Measurements from ENCODE around the gene IQSEC1.

IQSEC1 gene

GRCh38 chr3:12924437-12924836 lies 148.8 kb downstream of the IQSEC1 start:
- no peak for DNase-seq

DNA sequence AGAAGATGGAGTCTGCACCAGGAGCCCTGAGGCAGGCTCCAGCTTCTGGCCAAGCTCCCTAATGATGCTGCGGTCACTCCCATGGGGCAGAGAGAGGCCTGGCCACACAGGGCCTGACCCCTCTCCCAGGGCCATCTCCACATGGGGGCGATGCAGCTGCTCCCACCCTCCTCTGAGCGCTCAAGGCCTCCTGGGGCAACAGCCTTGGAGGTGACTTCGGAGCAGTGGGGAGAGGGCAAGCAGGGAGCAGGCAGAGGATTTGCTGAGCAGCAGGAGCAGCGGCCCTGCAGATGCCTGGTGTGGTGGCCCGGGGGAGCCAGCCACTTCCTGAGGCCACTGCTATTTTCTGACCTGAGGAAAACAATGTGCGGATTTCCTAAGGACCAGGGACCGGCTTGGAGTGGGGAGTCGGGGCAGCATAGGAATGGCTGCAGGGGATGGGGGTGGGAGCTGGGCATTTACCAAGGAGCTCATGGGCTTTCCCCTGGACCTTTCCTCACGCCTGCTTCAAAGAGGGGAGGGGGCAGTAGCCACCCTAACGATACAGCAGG lies 150.3 kb downstream of the IQSEC1 start:
- no peak for DNase-seq

- DNase-seq = no peak
Observed at GRCh38 chr3:12922306-12922705, 150.9 kb downstream of the IQSEC1 start.

GRCh38 chr3:12921736-12922135 lies 151.5 kb downstream of the IQSEC1 start:
- no peak for DNase-seq

GRCh38 chr3:12920967-12921366 lies 152.3 kb downstream of the IQSEC1 start:
- no peak for DNase-seq

- DNase-seq = no peak
Observed at GRCh38 chr3:12919205-12919604, 154.0 kb downstream of the IQSEC1 start.

DNA sequence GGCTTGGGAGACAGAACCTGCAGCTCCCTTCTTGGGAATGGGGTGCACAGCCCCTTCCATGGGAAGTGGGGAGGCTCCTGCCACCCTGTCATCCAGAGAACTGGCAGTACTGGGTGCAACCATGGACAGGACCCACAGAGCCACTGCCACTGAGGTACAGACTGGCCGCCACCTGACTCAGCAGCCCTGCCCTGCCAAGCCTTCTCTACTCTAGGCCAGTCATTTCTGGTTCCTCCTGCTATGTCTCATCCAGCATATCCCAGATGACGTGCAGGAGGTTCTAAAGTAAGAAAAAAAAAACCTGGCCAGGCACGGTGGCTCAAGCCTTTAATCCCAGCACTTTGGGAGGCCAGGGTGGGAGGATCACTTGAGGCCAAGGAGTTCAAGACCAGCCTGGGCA lies 155.0 kb downstream of the IQSEC1 start:
- DNase-seq = no peak

DNA sequence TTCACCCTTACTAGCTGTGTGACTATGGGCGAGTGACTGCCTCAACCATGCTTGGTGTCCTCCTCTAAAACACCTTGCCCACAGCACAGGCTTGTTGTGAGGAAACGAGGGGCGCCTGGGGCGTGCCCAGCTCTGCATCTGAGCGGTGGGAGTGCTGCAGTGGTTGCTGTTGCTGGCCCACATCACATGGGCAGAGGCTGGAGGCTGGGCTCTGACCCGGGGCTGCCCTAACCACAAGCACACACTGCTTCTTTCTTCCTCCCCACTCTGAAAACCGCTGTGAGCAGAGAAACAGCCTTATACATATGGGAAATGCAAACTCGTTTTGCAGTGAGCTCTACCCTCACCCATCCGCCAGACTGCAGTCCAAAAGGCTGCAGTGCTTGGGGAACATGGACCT lies 157.1 kb downstream of the IQSEC1 start:
- peak; percentile 55 for DNase-seq

DNA sequence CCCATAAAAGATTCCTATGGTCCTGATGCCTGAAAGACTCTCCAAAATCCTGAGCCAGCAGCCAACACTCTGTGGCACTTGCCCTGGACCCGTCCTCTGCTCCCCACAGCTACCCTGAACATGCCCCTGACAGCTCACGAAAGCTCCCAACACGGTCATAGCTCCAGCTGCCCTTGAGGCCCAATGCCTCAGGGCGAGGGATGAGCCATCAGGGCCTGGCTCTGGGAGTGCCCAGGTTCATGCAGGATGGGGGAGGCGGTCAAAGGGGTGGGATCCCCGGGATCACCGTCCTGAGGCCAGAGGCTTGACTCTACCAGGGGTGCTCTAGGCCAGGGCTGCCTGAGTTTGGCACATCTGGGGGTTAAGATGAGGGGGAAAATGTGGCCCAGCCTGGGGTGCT lies 159.1 kb downstream of the IQSEC1 start:
- no peak for DNase-seq

GRCh38 chr3:12911881-12912415 lies 161.3 kb downstream of the IQSEC1 start:
- DNase-seq = no peak

- DNase-seq = no peak
Observed at GRCh38 chr3:12910356-12911099, 162.7 kb downstream of the IQSEC1 start.

- DNase-seq = no peak
Observed at GRCh38 chr3:12909710-12910109, 163.5 kb downstream of the IQSEC1 start.

GRCh38 chr3:12908859-12909258 lies 164.4 kb downstream of the IQSEC1 start:
- no peak for DNase-seq

DNA sequence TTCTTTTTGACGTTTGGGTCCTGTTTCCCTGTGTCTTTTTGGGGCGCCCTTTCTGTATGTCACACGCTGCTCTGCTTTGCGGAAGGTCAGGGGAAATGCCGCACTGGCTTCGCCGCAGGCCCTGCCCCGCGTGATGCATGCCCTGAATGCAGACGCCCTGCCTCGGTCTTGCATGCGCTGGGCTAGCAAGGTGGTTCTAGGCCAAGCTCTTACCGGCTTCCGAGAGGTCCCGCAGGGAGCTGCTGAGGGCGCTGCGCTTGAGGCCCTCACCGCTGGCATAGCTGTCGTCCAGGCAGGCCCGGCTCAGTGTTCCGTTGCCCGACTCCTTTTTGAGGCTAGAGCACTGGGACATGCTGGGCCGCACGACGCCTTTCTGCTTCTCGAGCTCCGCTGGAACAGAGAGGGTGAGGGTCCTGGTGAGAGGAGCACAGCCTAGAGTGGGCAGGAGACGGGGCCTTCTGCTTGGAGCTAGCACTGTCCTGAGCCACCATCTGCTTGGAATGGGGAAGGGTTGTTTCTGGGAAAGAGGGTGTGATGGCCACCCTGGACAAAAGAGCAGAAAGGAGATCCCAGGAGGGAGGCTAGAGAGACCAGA lies 165.0 kb downstream of the IQSEC1 start:
- DNase-seq = no peak

DNA sequence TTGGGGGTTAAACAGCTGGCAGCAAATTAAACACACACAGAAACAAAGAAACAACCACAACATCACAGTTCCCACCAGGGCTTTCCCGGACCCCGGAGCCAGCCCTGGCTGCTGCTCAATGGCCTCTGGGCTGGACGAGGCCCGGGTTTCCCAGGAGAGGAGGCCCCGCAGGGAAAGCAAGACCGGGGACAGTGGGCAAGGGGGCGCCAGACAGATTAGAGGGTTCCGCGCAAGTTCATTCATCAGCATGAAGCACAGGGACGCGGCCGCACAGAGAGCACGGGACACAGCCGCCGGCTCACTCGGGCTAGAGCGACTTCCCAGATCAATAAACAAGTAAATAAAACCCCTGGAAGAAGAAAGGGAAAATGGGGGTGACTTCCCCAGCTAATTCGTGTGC lies 165.5 kb downstream of the IQSEC1 start:
- DNase-seq = no peak

- DNase-seq = no peak
Observed at GRCh38 chr3:12907296-12907695, 165.9 kb downstream of the IQSEC1 start.

- DNase-seq = no peak
Observed at GRCh38 chr3:12906916-12907290, 166.3 kb downstream of the IQSEC1 start.

DNA sequence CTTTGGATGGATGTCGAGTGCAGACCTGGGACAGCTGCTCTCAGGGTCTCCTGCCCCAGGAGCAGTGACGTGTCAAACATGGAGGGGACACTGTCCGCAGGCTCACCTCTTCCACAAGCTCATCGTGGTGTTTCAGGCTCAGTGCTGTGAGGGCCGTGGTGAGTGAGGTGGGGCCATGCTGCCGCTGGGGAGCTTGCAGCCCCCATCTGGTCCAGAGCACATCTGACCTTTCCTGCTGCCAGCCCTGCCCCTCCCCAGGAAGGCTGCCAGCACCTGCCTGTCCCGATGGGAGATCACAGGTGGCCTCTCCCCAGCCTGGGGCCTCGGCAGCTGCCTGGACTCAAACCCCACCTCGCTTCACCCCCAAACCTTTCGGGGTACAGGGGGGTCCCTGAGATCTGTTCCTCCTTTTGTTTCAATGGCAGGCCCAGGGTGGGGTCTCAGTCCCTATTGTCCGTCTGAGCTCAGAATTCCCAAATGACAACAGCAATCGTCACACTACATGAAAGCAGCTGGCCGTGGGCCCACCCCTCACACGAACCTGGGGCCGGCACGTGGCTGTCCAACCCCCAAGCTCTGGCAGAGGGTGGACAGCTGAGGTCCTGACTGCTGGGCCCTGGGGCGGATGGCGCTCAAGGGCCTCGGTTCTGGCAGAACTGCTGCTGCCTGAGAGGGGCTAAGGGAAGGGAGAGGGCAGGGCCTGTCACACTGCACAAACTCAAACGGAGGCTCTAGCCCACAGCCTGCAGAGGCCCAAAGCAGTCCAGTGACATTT lies 166.9 kb downstream of the IQSEC1 start:
- no peak for DNase-seq

DNA sequence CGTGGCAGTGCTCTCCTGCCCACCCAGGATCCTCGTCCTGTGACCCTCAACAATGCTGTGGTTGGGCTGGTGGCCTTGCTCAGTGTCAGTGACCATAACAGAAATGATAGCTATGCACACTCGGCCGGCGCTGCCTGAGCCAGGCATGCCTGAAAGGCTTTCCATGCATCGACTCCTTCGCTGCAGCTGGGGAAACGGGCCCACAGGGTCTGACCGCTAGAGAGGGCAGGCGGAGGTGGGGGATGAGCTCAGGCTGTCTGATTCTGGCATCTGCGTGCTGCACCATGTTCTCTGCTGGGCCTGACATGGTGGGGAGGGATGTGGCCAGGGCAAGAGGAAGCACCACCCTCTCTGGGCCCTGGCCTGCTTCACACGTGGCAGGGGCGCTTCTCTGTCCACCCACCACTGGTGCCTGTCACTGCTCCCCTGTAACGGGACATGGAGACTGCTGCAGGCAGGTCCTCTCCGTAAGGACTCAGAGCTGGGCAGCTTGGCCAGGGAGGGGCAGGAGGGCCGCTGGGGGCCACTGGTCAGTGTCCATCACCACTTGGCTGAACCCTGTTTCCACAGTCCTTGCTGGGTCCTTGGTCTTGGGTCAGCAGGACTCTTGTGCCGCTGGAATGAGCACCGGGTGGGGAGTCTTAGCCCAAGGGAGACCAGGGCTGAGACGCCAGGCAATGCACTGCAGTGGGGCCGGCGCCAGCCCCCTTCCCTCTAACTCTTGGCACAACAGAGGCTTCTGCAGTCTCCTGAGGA lies 167.7 kb downstream of the IQSEC1 start:
- no peak for DNase-seq

GRCh38 chr3:12904951-12905315 lies 168.3 kb downstream of the IQSEC1 start:
- DNase-seq = no peak

- no peak for DNase-seq
Observed at GRCh38 chr3:12903881-12904280, 169.3 kb downstream of the IQSEC1 start.

- DNase-seq = no peak
Observed at GRCh38 chr3:12903000-12903800, 170.0 kb downstream of the IQSEC1 start.
